ENCODE measurements around the gene PLPP3.

Gene PLPP3

DNA sequence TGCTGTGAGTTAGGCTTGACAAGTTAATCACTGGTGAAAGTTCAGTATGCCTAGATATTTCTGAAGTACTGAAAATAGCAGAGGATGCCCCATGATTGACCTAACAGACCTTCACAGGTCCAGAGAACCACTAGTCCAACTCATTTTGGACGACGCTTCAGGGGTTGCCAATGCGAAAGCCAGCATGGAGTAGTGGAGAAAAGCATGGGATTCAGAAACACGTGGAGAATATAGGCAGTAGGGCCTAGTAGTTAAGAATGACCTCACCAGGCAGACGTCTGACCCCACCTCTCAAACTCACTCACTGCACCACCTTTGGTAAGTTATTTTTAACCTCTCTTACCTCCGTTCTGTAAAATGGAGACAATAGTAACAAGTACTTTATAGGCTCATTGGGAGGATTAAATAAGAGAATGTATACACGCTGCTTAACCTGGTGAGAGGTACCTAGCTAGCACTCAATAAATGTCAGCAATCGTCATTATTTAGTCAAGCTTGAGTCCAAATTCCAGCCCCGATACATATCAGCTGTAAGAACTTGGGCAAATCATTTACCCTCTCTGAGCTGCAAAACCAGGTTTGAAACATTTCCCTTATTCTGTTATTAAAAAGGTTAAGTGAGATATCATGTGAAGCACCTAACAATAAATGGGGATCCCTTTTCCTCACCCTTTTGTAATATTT is 13.2 kb downstream of the PLPP3 start:
- H3K9me3 Mint-ChIP-seq: no peaks in the 10 kb centered on the region
- H3K27me3 Mint-ChIP-seq (ENCODE audit: low read depth, poor library complexity): no peaks in the 10 kb centered on the region
- no peak for DNase-seq
- no peak overlapping the region for H3K27ac Mint-ChIP-seq
- H3K4me3 Mint-ChIP-seq: no peak overlapping the region
- H3K36me3 Mint-ChIP-seq (ENCODE audit: low read depth): peaks cover 11% of the 10 kb centered on the region
- TF ChIP-seq, protein P1, sequence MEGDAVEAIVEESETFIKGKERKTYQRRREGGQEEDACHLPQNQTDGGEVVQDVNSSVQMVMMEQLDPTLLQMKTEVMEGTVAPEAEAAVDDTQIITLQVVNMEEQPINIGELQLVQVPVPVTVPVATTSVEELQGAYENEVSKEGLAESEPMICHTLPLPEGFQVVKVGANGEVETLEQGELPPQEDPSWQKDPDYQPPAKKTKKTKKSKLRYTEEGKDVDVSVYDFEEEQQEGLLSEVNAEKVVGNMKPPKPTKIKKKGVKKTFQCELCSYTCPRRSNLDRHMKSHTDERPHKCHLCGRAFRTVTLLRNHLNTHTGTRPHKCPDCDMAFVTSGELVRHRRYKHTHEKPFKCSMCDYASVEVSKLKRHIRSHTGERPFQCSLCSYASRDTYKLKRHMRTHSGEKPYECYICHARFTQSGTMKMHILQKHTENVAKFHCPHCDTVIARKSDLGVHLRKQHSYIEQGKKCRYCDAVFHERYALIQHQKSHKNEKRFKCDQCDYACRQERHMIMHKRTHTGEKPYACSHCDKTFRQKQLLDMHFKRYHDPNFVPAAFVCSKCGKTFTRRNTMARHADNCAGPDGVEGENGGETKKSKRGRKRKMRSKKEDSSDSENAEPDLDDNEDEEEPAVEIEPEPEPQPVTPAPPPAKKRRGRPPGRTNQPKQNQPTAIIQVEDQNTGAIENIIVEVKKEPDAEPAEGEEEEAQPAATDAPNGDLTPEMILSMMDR (IDR thresholded peaks at IDR 0.05): no peak
- peaks cover 44% of the 10 kb centered on the region for H3K4me1 Mint-ChIP-seq

DNA sequence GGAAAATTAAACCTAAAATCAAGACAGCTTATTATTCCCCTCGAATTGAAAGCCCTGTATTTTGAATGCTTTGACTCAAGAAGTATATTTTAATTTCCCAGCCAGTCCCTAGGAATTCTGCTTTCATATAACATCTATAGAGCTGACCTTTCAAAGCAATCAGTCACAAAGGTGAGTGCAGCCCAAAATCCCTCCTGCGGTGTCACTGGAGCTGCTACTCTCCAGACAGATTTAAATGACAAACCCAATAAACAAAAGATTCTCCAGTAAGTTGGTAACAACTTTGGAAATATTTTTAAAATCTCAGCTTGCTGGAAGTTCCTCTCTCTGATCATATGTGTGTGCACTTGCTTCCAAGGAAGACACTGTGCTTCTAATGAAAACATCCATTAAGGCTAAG is 14.7 kb downstream of the PLPP3 start:
- Mint-ChIP-seq H3K27ac (peak overlapping the region; percentile 5), H3K4me3 (no peak overlapping the region), H3K9me3 (no peaks in the 10 kb centered on the region), H3K4me1 (peaks cover 29% of the 10 kb centered on the region), H3K27me3 (ENCODE audit: low read depth, poor library complexity) (no peaks in the 10 kb centered on the region), H3K36me3 (ENCODE audit: low read depth) (peaks cover 11% of the 10 kb centered on the region)
- TF ChIP-seq, protein P1 (IDR thresholded peaks at IDR 0.05): no peak
- no peak for DNase-seq

DNA sequence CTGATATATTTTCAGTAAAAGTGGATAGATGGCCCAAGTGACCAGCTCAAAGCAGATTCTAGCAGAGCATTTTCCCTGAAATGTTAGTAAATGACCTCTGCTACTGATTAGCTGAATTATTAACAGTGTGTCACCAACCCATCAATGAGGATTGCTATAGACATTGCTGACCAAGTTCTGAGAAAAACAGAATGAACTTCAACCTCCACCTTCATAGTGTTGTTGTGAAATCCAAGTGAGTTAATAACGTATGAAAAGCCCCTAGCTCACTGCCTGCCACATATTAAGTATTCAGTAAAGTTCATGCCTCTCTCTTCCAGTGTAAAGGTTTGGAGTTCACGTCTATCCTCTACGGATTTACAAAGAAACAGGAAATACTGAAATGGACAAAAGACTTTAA is 15.8 kb downstream of the PLPP3 start:
- Mint-ChIP-seq H3K4me1 (peaks cover 30% of the 10 kb centered on the region), H3K9me3 (no peaks in the 10 kb centered on the region), H3K27ac (no peak overlapping the region), H3K27me3 (ENCODE audit: low read depth, poor library complexity) (peaks cover 3% of the 10 kb centered on the region), H3K36me3 (ENCODE audit: low read depth) (peaks cover 11% of the 10 kb centered on the region), H3K4me3 (no peak overlapping the region)
- DNase-seq: no peak
- TF ChIP-seq, protein P1 (IDR thresholded peaks at IDR 0.05): no peak

DNA sequence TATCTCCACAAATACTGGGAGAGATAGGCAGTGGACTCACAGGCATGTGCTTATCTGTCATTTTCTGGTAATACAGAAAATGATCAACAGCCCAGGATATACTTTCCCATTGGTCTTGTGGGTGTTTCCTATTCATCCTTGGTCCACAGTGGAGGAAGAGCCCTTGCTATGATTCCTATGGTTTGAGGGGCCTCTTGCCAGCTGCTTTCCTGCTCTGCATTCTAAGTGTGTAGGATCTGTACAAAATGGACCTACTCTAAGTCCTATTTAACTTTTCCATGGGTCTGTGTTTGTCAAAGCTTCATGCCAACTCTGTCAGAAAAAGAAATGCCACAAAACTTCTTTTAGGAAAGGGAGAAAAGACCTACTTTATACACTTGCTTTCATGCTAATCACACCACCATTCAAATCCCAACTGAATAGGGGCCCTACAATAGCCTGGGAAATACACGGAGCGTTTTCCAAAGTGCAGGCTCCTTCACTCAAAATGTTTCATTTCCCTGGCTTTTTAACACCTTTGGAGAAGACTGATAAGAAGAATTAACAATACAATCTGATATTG is 16.4 kb downstream of the PLPP3 start:
- Mint-ChIP-seq H3K27me3 (ENCODE audit: low read depth, poor library complexity) (peaks cover 3% of the 10 kb centered on the region), H3K4me3 (no peak overlapping the region), H3K36me3 (ENCODE audit: low read depth) (peaks cover 9% of the 10 kb centered on the region), H3K4me1 (peaks cover 35% of the 10 kb centered on the region), H3K9me3 (no peaks in the 10 kb centered on the region), H3K27ac (no peak overlapping the region)
- TF ChIP-seq, protein P1 (IDR thresholded peaks at IDR 0.05): no peak
- no peak for DNase-seq

DNA sequence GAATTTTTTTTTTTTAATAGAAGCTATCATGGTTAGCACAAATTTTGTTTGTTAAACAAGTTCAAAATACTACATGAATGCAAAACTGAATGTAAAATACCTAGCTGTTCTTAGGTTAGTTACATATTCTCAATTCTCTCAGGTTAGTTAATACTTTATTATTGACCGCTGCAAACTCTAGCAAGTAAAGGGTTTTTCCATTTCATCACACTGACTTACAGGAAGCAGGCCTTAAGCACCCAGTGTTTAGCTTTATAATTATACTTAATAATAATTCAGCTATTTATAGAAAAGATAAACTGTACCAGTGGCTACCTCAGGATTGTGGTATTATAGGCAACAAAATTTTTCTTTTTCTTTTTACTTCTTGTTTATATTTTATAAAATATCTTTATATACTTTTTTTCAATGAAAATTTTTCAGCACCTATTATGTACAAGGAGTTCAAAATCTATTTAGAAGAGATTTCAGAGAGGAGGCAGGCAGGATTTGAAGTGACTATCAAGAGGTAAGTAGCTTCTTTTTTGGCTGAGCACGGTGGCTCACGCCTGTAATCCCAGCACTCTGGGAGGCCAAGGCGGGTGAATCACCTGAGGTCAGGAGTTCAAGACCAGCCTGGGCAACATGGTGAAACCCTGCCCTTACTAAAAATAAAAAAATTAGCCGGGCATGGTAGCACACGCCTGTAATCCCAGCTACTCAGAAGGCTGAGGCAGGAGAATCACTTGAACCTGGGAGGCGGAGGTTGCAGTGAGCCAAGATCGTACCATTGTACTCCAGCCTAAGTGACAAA is 17.9 kb downstream of the PLPP3 start:
- Mint-ChIP-seq H3K4me3 (no peak overlapping the region), H3K4me1 (peaks cover 40% of the 10 kb centered on the region), H3K9me3 (no peaks in the 10 kb centered on the region), H3K36me3 (ENCODE audit: low read depth) (peaks cover 5% of the 10 kb centered on the region), H3K27ac (no peak overlapping the region), H3K27me3 (ENCODE audit: low read depth, poor library complexity) (peaks cover 3% of the 10 kb centered on the region)
- TF ChIP-seq, protein P1 (IDR thresholded peaks at IDR 0.05): no peak
- no peak for DNase-seq
